Measurements from ENCODE around the gene MRPL43. TPM values are rescaled to one million over a fixed set of nuclear protein-coding genes. Genes with fewer than 3 reads are reported as not detected.

Gene MRPL43
- total and polyA plus RNA-seq, 10 of the 15 experiments (the other 5 are each of a cell fraction or from before 2014, with no cell fraction given), result 16.6 to 108 (median 65.1) TPM

DNA sequence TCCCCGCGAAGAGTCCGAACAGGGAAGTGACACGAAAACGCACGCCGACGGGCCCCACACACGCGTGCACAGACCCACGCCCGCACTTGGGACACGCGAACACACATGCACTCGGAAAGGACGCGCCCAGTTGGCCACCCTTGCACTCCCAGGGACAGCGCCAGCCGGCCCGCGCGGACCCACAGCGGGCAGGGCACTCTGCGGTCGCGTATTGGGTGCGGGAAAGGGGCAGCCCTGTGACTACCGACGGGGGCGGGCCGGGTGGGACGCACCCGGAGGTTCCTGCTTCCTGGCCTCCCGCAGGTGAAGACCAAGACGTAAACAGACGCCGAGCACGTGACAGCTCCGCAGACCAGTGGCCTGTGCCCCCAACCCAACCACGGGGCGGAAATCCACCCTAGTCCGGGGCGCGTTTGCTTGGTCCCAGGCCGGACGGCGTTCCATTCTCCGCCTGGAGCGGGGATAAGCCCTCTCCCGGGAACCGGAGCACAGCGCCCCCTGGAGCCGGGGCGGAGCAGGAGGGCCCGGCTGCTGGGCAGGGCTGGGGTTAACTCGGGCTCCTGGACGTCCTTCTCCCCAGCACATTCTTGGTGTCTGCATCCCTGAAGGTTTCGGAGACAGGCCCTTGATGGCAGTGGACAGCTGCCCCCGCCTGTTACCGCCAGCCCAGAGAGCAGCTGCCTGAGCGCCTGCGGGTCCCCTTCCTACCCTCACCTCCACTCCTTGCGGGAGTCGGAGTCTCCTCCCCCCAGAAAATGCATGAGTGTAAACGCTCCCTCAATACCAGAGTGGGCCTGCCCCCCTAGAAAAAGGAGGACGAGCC lies 10.3 kb upstream of the MRPL43 start (continued):
- TF ChIP-seq, protein P1, sequence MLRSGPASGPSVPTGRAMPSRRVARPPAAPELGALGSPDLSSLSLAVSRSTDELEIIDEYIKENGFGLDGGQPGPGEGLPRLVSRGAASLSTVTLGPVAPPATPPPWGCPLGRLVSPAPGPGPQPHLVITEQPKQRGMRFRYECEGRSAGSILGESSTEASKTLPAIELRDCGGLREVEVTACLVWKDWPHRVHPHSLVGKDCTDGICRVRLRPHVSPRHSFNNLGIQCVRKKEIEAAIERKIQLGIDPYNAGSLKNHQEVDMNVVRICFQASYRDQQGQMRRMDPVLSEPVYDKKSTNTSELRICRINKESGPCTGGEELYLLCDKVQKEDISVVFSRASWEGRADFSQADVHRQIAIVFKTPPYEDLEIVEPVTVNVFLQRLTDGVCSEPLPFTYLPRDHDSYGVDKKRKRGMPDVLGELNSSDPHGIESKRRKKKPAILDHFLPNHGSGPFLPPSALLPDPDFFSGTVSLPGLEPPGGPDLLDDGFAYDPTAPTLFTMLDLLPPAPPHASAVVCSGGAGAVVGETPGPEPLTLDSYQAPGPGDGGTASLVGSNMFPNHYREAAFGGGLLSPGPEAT (IDR thresholded peaks at IDR 0.05; ENCODE audit: low read depth), result peak; percentile 77
- TF ChIP-seq NR2F1 (conservative IDR thresholded peaks at IDR 0.05) (peak; percentile 62; the same call in 1 of the 2 replicates), MYC (IDR thresholded peaks at IDR 0.05; ENCODE audit: insufficient read depth, insufficient read length, insufficient replicate concordance, low read length, severe bottlenecking) (peak; percentile 9), RAD21 (IDR thresholded peaks at IDR 0.05; ENCODE audit: insufficient read depth, low read depth, low read length) (0 out of 2 replicates have a peak, but pooled peaks have one; percentile 20), POLR2A (IDR thresholded peaks at IDR 0.05; ENCODE audit: low read depth, low read length) (peak; percentile 31; the same call in 1 of the 2 replicates), GATAD2B (conservative IDR thresholded peaks at IDR 0.05; ENCODE audit: low read depth) (peak; percentile 89; the same call in 1 of the 2 replicates), HDAC2 (IDR thresholded peaks at IDR 0.05) (no peak), IKZF1 (conservative IDR thresholded peaks at IDR 0.05) (peak; percentile 98), ZSCAN29 (IDR thresholded peaks at IDR 0.05) (0 out of 2 replicates have a peak, but pooled peaks have one; percentile 60), IKZF2 (IDR thresholded peaks at IDR 0.05) (peak; percentile 94 to 95), TCF12 (IDR thresholded peaks at IDR 0.05; ENCODE audit: low read depth, low read length) (no peak), MXI1 (IDR thresholded peaks at IDR 0.05; ENCODE audit: low read depth, low read length) (peak; percentile 20; the same call in 1 of the 2 replicates), CHD1 (IDR thresholded peaks at IDR 0.05; ENCODE audit: low read depth, low read length) (0 out of 2 replicates have a peak, but pooled peaks have one; percentile 51), BHLHE40 (IDR thresholded peaks at IDR 0.05; ENCODE audit: borderline replicate concordance in 1 of 2, low read depth in 2 of 2, low read length in 1 of 2) (peak; percentile 84 to 95), ESRRA (IDR thresholded peaks at IDR 0.05; ENCODE audit: low read length) (no peak), BACH1 (IDR thresholded peaks at IDR 0.05; ENCODE audit: borderline replicate concordance) (peak; percentile 50), RUNX3 (IDR thresholded peaks at IDR 0.05; ENCODE audit: low read length) (peak; percentile 40), SMARCA5 (IDR thresholded peaks at IDR 0.05) (peak; percentile 97), EED (IDR thresholded peaks at IDR 0.05; ENCODE audit: low read depth) (peak; percentile 89)
- TF ChIP-seq, protein P2, sequence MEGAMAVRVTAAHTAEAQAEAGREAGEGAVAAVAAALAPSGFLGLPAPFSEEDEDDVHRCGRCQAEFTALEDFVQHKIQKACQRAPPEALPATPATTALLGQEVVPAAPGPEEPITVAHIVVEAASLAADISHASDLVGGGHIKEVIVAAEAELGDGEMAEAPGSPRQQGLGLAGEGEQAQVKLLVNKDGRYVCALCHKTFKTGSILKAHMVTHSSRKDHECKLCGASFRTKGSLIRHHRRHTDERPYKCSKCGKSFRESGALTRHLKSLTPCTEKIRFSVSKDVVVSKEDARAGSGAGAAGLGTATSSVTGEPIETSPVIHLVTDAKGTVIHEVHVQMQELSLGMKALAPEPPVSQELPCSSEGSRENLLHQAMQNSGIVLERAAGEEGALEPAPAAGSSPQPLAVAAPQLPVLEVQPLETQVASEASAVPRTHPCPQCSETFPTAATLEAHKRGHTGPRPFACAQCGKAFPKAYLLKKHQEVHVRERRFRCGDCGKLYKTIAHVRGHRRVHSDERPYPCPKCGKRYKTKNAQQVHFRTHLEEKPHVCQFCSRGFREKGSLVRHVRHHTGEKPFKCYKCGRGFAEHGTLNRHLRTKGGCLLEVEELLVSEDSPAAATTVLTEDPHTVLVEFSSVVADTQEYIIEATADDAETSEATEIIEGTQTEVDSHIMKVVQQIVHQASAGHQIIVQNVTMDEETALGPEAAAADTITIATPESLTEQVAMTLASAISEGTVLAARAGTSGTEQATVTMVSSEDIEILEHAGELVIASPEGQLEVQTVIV (IDR thresholded peaks at IDR 0.05; ENCODE audit: borderline replicate concordance, partially characterized antibody), result no peak
- TF ChIP-seq, protein P3, sequence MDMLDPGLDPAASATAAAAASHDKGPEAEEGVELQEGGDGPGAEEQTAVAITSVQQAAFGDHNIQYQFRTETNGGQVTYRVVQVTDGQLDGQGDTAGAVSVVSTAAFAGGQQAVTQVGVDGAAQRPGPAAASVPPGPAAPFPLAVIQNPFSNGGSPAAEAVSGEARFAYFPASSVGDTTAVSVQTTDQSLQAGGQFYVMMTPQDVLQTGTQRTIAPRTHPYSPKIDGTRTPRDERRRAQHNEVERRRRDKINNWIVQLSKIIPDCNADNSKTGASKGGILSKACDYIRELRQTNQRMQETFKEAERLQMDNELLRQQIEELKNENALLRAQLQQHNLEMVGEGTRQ (IDR thresholded peaks at IDR 0.05; ENCODE audit: borderline replicate concordance, low read depth, low read length), result peak; percentile 43
- TF ChIP-seq, protein P4, sequence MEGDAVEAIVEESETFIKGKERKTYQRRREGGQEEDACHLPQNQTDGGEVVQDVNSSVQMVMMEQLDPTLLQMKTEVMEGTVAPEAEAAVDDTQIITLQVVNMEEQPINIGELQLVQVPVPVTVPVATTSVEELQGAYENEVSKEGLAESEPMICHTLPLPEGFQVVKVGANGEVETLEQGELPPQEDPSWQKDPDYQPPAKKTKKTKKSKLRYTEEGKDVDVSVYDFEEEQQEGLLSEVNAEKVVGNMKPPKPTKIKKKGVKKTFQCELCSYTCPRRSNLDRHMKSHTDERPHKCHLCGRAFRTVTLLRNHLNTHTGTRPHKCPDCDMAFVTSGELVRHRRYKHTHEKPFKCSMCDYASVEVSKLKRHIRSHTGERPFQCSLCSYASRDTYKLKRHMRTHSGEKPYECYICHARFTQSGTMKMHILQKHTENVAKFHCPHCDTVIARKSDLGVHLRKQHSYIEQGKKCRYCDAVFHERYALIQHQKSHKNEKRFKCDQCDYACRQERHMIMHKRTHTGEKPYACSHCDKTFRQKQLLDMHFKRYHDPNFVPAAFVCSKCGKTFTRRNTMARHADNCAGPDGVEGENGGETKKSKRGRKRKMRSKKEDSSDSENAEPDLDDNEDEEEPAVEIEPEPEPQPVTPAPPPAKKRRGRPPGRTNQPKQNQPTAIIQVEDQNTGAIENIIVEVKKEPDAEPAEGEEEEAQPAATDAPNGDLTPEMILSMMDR (IDR thresholded peaks at IDR 0.05 in 2 of 3, conservative IDR thresholded peaks at IDR 0.05 in 1 of 3; ENCODE audit: control insufficient read depth in 2 of 3, extremely low read depth in 1 of 3, insufficient read depth in 1 of 3, low read depth in 3 of 3, low read length in 3 of 3), result peak; percentile 88 to 95 (median 91)
- TF ChIP-seq, protein P5, sequence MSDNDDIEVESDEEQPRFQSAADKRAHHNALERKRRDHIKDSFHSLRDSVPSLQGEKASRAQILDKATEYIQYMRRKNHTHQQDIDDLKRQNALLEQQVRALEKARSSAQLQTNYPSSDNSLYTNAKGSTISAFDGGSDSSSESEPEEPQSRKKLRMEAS (IDR thresholded peaks at IDR 0.05; ENCODE audit: low read depth, low read length), result peak; percentile 79

All from GM12878 (cell line).